ENCODE data around the gene ZBTB46.

The ZBTB46 gene

DNA sequence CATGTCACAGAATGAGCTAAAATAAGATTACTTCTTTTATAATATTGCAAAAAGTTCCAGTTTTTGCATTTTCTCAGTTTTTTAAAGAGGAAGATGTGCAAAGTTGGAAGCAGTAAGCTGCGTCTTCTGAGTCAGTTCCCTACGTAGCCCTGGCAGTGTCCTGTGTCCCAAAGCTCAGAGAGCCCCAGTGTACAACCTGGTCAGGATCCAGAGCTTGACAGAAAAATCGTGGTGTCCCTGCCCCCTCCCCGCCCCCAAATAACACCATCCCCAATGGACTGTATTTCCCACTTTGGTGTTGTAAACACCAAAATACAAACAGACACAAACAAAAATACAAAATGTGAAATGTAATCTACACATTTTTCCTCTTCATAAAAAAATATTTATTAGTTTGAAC lies 86.9 kb downstream of the ZBTB46 start:
- DNase-seq, result no peak

DNA sequence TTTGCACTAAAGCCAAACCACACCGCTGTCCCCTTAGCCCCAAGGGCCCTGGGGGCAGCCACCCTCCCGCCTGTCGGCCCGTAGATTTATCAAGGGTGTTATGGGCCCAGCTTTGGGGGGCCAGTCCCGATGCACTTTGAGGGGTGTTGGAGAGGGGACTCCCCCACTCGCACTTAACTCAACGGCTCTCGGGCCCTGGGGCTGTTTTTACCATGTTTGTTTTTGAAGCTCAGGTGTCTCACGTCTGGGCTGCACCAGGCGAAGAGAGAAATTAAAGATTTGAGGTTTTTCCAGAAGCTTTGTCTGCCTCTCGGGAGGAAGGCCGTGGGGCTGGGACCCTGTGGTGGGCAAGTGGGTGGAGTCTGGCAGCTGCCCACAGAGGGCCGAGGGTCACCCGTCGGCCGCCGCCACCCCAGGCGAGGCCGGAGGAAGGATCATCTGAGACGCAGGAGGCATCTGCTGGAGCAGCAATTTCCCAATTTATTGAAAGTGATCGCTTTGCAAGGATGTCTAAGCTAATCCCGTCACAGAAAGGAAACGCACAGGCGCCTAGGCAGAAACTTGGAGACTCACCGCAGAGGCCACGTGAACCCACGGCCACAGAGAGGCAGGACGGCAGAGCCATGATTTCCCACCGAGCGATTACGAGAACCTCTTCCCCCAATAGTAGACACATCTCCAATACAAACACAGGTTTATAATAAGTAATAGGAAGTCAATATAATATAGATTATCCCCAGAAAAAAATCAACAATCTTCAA lies 87.7 kb downstream of the ZBTB46 start:
- DNase-seq, result no peak

DNA sequence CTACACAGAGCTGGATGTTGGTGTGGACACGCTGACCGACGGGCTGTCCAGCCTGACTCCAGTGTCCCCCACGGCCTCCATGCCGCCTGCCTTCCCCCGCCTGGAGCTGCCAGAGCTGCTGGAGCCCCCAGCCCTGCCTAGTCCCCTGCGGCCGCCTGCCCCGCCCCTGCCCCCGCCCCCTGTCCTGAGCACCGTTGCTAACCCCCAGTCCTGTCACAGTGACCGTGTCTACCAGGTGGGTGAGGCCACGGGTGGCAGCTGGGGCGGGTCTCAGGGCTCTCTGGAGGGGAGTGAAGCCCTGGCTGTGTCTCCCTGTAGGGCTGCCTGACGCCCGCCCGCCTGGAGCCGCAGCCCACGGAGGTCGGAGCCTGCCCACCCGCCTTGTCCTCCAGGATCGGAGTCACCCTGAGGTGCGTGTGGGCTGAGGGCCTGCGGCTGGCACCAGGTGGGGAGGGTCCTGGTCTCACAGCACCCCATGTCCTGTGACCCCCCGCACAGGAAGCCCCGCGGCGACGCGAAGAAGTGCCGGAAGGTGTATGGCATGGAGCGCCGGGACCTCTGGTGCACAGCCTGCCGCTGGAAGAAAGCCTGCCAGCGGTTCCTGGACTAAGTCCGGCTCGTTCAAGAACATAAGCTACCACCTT lies 88.6 kb downstream of the ZBTB46 start:
- no peak for DNase-seq

DNA sequence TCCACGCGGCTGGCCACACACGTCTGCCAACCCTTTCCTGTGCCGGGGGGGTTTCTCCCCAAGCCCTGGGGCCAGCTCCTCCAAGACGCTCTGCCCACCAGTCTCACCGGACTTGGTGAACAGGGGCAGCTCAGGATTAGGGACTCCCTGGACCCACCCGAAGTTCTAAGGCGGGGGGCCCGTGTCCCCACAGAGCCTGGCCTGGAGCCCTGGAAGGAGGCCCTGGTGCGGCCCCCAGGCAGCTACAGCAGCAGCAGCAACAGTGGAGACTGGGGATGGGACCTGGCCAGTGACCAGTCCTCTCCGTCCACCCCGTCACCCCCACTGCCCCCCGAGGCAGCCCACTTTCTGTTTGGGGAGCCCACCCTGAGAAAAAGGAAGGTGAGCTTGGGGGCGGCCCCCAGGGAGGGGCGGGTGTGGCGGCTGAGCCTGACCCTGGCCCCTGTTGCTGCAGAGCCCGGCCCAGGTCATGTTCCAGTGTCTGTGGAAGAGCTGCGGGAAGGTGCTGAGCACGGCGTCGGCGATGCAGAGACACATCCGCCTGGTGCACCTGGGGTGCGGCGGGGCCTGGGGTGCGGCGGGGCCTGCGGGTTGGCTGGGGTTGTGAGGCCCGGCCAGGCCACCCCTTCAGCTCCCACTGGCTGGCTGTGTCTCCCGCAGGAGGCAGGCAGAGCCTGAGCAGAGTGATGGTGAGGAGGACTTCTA lies 89.2 kb downstream of the ZBTB46 start:
- no peak for DNase-seq

DNA sequence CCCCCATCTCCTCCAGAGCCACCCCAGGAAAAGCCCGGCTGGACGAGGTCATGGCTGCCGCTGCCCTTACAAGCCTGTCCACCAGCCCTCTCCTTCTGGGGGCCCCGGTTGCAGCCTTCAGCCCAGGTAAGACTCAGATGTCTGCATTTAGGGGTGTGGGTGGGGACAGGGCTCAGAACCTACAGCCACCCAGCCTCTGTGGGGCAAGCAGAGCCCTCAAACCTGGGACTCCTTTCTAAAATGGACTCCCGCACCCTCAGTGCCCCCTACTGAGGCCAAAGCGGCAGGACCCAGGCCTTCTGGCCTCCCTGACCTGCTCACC lies 89.7 kb downstream of the ZBTB46 start:
- DNase-seq, result no peak

DNA sequence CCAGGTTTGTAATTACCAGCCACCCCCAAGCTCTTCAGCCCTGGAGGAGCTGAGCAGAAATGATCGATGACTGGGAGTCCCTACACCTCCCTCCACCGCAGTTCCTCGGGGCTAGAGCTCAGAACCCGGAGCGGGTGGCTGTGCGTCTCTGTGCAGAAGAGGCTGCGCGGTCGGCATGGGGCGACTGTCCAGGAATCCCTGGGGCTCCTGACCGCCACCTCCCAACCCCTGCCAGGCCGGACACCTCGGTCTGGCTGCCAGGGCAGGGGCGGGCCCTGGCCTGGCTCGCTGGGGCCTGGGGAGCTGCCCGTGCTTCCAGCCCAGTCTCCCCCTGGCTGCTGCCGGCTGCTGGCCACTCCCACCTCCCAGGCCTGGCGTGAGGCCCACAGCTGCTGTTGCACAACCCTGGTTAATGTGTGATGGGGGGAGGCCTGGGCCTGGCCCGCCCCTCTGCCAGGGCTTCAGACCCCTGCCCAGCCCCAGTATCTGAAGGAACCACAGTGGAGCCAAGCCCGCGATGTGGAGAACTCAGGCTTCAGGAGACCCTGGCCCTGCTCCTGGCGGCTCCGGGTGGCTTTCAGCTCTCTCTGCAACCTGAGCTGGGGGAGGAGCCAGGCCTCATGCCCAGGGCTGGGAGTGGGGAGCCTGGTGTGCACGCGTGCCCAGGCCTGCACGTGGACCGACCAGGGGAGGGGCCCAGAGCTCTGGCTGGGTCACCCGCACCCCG lies 90.3 kb downstream of the ZBTB46 start:
- peak; percentile 41 for DNase-seq

DNA sequence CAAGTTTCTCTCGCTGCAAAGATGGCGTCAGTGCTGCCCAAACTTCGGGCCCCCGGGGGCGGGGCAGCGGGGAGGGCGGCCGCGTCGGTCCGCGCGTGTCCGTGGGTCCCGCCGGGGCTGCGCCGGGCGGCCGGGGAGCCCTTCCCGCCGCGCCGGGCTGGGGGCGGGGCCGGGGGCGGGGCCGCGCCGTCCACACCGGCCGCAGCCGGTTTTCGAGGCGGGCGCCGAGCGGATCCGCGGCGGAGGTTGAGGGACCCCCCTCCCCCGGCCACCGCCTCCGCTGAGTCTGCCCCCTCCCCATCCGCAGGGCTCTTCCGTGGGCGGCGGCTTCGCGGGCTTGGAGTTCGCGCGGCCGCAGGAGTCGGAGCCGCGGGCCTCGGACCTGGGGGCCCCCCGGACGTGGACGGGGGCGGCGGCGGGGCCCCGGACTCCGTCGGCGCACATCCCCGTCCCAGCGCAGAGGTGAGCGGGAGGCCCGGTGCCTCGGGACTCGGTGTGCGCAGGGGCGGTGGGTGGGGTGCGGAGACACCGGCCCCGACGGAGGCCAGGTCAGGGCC lies 90.9 kb downstream of the ZBTB46 start:
- DNase-seq, result no peak

DNA sequence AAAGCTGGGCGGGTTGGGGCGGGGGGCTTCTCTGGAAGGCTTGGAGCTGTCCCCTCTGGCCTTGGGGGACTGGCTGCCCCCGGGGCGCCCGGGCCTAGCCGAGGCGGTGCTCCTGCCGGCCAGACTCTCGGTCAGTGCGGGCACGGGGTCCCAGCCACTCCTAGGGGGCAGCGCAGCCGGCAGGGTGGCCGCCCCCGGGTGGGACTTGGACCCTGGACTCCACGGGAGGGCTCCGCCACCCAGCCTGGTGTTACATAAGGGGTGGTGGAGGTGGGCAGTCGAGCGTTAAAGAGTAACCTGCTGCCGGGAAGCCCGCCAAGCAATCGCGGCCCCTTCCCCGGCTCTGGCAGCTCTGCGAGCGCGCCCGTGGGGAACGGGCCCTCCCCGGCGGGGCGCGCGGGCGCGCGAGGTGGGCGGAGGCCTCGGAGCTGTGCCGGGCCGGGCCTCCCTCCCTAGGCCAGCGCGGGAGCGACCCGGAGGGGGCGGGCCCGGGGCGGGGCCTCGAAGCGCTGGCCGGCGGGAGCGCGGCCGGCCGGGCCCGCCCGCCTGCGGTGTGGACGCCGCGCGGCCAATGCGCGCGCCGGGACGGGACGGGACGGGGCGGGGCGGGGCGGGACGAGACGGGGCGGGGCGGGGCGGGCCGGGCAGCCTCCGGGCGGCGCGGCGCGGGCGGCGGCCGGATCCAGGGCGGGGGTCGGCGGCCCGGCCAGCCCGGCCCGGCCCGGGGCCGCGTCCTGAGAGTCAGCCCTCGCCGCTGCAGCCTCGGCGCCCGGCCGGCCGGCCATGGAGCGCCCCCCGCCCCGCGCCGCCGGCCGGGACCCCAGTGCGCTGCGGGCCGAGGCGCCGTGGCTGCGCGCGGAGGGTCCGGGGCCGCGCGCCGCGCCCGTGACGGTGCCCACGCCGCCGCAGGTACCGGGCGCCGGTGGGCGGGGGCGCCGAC lies 91.7 kb downstream of the ZBTB46 start, which contains the start of gene SLC2A4RG:
TSS of gene SLC2A4RG (plus strand) at position 647 of the 940 bp plus-strand sequence. CDS start at position 784, 137 bp downstream.
- no peak for DNase-seq

DNA sequence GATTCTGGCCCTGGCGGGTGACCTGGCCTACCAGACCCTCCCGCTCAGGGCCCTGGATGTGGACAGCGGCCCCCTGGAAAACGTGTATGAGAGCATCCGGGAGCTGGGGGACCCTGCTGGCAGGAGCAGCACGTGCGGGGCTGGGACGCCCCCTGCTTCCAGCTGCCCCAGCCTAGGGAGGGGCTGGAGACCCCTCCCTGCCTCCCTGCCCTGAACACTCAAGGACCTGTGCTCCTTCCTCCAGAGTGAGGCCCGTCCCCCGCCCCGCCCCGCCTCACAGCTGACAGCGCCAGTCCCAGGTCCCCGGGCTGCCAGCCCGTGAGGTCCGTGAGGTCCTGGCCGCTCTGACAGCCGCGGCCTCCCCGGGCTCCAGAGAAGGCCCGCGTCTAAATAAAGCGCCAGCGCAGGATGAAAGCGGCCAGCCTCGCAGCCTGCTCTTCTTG lies 92.4 kb downstream of the ZBTB46 start:
- no peak for DNase-seq

DNA sequence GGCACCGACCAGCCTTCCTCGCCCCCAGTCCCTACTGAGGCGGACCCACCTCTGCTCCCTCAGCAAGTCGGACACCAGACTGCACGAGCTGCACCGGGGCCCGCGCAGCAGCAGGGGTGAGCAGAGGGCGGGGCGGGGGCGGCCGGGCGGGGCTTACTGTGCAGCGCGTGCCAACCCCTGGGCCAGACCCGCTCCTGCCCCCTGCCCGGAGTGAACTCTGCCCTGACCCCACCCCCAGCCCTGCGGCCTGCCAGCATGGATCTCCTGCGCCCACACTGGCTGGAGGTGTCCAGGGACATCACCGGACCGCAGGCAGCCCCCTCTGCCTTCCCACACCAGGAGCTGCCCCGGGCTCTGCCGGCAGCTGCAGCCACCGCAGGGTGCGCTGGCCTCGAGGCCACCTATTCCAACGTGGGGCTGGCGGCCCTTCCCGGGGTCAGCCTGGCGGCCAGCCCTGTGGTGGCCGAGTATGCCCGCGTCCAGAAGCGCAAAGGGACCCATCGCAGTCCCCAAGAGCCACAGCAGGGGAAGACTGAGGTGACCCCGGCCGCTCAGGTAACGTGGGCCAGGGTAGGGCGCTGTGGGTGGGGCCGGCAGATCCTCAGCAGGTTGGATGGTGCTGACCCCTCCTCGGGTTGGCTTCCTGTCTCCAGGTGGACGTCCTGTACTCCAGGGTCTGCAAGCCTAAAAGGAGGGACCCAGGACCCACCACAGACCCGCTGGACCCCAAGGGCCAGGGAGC lies 92.9 kb downstream of the ZBTB46 start:
- no peak for DNase-seq

DNA sequence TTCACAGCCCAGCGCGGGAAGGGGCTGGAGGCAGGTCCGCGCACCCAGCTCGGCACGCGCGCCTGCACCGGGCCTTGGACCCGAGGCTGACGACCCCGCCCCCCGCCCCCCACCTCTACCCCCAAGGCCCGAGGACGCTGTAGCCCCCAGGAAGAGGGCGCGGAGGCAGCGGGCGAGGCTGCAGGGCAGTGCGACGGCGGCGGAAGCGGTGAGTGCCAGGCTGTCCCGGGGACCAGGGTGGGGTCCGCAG lies 93.4 kb downstream of the ZBTB46 start:
- DNase-seq, result no peak

DNA sequence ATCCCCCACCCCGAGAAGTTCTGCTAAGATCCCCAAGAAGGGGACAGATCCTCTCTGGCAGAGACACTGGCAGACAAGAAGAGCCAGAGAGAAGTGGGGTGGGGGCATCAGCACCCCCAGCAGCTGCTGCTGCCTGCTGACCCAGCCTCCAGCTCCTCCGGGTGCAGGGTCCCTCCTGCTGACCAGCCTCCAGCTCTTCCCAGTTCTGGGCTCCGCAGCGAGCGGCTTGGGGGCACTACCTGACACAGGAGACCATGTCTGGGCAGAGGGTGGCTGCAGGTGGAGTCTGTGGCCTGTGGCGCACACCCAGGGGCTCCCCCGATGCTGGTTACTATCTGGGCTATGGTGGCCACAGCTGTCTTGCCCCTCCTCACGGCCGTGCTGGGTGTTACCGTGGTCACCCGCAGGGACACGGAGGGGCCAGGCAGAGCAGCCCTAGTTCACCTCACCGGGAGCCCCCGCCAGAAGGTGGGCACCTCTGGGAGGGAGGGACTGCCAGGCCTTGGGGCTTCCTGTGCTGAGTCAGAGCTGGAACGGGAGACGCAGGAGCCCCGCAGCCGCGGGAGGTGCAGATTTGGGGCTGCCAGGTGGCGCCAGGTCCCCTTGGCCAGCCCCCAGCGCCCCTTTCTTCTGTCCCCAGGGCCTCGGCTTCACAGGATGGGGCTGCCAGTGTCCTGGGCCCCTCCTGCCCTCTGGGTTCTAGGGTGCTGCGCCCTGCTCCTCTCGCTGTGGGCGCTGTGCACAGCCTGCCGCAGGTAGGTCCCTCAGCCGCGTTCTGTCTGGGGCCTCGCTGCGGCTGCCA lies 94.0 kb downstream of the ZBTB46 start:
- DNase-seq, result no peak

DNA sequence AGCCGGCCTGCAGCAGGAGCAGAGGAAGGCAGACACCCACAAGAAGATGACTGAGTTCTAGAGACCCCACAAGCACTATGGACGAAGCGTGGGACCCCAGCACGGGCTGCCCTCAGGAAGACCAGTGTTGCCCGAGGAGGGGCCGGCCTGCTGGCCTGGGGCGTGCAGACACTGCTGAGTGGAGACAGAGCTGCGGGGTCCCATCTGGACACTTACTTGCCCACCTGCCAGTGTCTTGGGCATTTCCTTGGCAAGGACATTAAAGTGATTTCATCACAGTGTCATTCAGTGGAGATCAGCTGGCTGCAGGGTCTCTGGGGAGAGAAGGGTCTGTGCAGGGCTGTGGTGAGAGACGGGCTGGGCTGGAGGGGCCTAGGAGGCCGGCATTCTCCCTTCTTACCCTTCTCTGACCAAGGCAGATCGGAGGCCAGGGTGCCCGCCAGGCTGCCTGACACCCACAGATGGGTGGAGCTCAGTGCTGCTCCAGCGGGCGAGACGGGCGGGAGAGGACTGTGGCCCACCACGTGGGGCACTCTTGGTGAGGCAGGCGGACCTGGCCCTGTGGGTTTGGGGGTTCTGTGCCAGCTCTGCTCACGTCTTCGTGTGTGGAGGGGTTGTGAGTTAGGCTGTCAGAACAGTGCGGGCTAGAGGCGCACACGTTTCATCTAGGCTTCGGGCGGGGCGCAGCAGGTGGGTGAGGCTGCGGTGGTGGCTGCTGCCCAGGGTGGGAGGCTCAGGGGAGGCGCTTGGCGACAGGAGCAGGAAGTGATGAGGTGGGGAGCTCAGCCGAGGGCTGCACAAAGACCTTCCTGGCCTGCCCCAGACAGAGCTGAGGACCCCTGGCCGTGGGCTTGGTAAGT lies 95.0 kb downstream of the ZBTB46 start, which contains the start of gene LIME1:
TSS of gene LIME1 (plus strand) at position 806 of the 860 bp plus-strand sequence. CDS start 886 bp downstream, outside the sequence.
- no peak for DNase-seq

DNA sequence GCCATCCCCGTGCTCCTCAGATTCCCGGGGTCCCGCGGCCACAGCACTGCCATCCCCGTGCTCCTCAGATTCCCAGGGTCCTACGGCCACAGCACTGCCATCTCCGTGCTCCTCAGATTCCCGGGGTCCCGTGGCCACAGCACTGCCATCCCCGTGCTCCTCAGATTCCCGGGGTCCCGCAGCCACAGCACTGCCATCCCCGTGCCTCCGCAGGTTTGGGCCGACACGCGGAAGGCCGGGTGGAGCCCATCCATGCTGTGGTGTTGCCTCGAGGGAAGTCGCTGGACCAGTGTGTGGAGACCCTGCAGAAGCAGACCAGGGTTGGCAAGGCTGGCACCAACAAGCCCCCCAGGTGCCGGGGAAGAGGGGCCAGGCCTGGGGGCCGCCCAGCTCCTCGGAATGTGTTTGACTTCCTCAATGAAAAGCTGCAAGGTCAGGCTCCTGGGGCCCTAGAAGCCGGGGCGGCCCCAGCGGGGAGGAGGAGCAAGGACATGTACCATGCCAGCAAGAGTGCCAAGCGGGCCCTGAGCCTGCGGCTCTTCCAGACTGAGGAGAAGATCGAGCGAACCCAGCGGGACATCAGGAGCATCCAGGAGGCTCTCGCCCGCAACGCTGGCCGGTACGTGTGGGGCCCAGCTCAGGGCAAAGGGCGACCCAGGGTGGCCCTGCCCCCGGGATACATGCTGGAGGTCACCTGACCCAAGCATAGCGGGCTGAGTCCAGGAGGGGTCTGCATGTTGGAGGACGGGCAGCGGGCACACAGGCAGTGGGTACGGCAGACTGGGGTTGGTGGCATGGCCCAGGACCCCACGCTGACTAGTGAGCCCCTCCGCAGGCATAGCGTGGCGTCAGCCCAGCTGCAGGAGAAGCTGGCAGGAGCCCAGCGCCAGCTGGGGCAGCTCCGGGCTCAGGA lies 95.9 kb downstream of the ZBTB46 start:
- DNase-seq, result no peak

DNA sequence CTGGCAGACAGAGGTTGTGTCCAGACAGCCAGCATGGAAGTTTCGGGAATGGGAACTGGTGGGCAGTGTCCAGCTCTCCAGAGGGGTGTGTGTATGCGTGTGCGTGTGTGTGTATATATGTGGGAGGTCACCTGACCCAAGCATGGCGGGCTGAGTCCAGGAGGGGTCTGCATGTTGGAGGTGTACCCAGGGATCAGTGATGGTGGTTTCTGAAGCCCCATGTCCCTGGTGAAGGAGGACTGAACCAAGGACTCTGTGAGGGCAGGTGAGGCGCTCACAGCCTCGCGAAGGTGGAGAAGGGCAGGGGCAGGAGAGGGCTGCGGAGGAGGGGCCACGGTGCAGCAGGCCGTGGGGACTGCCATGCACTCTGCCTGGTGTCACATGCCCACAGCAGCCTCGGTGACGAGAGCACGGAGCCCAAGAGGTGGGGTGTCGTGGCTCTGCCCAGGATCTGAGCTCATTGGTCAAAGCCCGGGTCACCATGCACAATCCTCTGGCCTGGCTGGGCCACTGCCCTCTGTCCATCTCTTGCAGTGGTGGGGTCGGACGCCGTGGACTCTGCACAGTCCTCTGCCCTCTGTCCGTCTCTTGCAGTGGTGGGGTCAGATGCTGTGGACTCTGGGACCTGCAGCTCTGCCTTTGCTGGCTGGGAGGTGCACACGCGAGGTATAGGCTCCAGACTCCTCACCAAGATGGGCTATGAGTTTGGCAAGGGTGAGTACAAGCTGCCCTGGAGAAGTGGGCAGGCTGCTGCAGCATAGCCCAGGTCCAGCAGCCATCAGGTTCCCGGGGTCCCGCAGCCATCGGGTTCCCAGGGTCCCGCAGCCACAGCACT lies 96.7 kb downstream of the ZBTB46 start:
- DNase-seq, result no peak

DNA sequence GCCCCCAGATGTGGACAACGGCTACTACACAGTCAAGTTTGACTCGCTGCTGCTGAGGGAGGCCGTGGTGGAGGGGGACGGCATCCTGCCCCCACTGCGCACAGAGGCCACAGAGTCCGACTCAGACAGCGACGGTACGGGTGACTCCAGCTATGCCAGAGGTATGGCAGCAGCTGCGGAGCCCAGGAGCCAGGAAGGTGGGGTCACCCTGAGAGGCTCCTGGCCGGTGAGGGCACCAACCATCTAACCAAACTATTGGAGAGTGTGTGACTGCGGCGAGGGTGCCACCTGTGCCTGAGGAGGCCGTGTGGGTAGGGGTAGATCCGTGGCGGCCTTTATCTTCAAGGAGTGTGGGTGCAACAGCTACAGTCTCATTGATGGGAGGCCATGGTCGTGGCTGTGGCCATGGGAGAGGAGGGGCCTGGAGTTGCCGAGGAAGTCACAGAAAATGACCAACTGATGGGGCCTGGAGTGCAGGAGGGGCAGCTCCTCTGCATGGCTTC lies 97.4 kb downstream of the ZBTB46 start:
- DNase-seq, result no peak

DNA sequence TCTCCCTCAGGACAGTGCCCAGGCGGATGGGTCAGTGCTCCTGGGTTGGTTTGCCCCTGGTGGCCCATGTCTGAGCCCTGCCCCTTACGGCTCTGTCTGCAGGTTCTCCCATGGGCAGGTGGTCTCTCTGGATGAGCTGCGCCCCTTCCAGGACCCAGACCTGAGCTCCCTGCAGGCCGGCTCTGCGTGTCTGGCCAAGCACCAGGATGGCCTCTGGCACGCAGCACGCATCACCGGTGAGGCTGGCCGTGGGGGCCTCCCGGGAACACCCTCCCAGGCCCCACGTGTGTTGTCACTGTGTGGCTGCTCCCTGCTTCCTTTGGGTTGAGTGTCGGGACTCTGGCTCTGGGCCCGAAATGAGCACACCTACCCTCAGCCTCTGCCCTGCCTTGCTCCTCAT lies 97.9 kb downstream of the ZBTB46 start:
- DNase-seq, result no peak
